Rectal smooth muscle tissue (tissue), 1 donor: ENCODE measurements around the gene KIAA0232.
"Not testable (repeated sequence)": the region's sequence is repeated elsewhere in the genome, so short reads cannot be mapped to it uniquely, and the experiment has no call there.

Source experiments
- H3K27ac ChIP-seq: one replicate; pipeline ENCODE4 v1.7.0; 2013; ENCODE audit warnings: low read depth, low read length, inconsistent platforms
- H3K27me3 ChIP-seq: one replicate; pipeline ENCODE4 v1.7.0; 2013; ENCODE audit warnings: low read length; ENCODE audit not compliant: control insufficient read depth, insufficient read depth
- H3K36me3 ChIP-seq: one replicate; pipeline ENCODE4 v1.7.0; 2013; ENCODE audit warnings: low read length; ENCODE audit not compliant: control insufficient read depth, insufficient read depth
- H3K4me1 ChIP-seq: one replicate; pipeline ENCODE4 v1.7.0; 2013; ENCODE audit warnings: low read length; ENCODE audit not compliant: control insufficient read depth, insufficient read depth
- H3K4me3 ChIP-seq: one replicate; pipeline ENCODE4 v1.7.0; 2013; ENCODE audit warnings: low read length
- H3K9ac ChIP-seq: one replicate; pipeline ENCODE4 v1.7.0; 2013; ENCODE audit warnings: low read length

Gene KIAA0232

DNA sequence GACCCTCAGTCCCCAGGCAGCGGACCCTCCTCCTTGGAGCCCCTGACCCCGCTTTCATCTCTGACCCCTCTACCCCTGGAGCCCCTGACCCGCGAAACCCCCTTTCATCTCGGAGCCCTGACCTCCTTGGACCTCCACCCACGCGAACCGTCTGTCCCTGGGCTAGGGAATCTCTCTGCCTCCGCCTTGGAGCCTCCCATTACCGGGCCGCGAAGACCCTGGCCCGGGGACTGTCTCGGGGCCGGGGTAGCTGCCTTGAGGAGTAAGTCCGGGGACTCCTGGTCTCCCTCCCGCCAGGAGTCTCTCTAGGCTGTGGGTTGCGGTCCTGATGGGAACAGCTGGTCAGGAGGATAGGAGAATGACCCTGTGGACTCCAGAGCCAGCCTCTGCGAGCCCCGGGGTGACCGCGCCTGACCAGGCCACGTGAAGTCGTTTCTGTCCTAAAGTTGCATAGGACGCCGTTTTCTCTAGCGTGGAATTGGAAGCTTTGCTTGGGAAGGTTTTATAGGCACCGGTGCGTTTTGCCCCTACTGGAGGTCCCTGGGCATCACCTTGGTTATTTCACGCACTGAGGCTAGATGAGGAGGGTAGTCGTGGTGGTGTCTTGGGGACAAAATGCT lies 127.9 kb downstream of the KIAA0232 start:
- Histone ChIP-seq H3K4me1 (peaks cover 8% of the 10 kb centered on the region), H3K36me3 (no peaks in the 10 kb centered on the region), H3K27me3 (no peaks in the 10 kb centered on the region), H3K9ac (peak overlapping the region; percentile 34), H3K27ac (no peak overlapping the region), H3K4me3 (peak overlapping the region; percentile 66)

DNA sequence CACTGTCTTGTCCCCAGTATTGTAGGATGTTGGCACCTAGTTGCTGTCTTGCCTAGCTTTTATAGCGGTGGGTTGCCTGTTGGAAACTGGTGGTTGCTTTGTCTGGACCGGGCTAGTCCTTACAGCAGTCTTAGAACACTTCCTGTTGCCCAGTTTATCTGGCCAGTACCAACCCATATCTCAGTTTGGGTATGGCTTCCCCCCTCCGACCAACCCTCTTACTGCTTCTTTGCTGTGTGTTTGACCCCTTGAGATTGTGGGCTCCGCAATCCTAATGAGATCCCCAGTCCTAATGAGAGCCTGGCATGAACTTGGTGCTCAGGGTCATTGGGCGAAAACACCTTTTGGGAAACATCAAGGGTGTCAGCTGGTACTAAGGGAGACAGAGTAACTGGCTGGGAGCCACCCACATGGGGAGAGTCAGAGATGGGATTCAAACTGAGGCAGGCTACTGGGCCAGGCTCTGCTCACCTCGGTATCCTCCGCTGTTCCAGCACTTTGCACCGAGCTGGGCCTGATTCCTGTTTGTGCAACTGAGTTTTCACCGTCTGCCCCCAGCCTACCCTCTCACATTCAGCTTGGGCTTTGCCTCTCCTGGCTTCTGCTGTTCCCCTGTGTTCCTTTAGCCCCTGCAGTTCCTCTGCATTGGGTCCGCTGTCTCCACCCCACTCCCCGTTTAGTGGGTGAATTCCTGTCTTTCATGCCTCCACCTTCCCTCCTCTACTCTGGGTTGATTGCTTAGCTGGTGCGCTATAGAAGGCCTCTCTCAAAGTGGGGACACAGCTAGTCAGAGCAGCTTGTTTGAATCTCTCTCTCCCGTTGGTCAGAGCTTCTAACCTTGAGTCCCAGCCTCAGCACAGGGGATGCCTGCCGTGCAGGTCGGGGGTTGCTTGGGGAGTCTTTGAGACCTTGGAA lies 128.7 kb downstream of the KIAA0232 start:
- Histone ChIP-seq H3K27me3 (no peaks in the 10 kb centered on the region), H3K4me1 (peaks cover 8% of the 10 kb centered on the region), H3K36me3 (no peaks in the 10 kb centered on the region), H3K9ac (no peak overlapping the region), H3K27ac (no peak overlapping the region), H3K4me3 (peak overlapping the region; percentile 66)

DNA sequence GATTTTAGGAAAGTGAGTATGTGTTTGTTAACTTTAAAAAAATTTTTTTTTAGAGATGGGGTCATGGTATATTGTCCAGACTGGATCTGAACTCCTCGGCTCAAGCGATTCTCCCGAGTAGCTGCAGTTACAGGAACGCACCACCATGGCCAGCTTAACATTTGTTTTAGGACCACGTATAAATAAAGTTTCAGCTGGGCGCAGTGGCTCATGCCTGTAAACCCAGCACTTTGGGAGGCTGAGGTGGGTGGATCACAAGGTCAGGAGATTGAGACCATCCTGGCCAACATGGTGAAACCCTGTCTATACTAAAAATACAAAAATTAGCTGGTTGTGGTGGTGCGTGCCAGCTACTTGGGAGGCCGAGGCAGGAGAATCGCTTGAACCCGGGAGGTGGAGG lies 129.4 kb downstream of the KIAA0232 start:
- not testable (repeated sequence) for H3K27me3 ChIP-seq, H3K4me3 ChIP-seq, H3K27ac ChIP-seq, H3K36me3 ChIP-seq, H3K9ac ChIP-seq
- H3K4me1 ChIP-seq, result peaks cover 12% of the 10 kb centered on the region

DNA sequence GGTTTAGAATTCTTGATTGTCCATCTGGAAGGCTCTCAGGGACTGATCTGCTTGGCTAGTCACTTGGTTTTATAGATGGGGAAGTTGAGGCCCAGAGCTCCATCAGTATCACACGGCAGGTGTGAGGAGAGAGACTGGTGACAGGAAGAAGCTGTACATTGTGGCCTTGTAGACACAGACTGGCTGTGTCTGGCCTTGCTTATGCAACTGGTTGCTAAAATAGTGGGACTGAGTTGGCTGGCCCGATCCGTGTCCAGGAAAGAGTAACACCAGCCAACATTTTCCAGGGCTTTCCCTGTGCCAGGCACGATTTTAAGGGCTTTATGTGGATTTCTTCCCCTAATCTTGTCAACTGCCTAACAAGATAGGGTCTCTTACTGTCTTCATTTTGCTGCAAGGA lies 129.9 kb downstream of the KIAA0232 start:
- no peak overlapping the region for H3K9ac ChIP-seq
- H3K4me3 ChIP-seq, result peak overlapping the region; percentile 16
- no peak overlapping the region for H3K27ac ChIP-seq
- H3K27me3 ChIP-seq, result no peaks in the 10 kb centered on the region
- H3K36me3 ChIP-seq, result no peaks in the 10 kb centered on the region
- H3K4me1 ChIP-seq, result peaks cover 17% of the 10 kb centered on the region

DNA sequence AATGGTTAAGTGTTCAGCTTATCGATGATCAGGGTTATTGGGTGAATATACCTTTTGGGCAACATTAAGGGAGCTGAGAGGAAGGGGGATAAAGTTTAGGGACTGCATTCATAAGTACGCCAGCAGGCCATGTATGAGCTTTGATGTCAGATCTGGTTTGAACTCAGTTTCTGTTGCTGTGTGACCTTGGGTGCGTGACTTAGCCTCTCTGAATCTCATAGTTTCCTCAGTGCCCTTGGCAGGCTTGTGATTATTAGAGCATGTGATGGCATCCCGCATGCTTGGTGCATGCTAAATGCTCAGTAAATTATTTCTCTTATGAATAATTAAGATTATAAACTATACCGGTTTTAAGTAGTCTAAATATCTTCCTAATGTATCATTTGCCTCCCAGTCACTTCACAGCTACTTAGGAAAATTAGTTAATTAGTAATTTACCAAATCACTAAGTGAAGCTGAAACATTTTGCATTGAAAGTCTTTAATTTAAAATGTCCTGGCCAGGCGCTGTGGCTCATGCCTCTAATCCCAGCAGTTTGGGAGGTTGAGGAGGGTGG lies 130.9 kb downstream of the KIAA0232 start:
- no peak overlapping the region for H3K27ac ChIP-seq
- H3K36me3 ChIP-seq, result no peaks in the 10 kb centered on the region
- H3K9ac ChIP-seq, result no peak overlapping the region
- no peak overlapping the region for H3K4me3 ChIP-seq
- H3K27me3 ChIP-seq, result no peaks in the 10 kb centered on the region
- peaks cover 15% of the 10 kb centered on the region for H3K4me1 ChIP-seq

DNA sequence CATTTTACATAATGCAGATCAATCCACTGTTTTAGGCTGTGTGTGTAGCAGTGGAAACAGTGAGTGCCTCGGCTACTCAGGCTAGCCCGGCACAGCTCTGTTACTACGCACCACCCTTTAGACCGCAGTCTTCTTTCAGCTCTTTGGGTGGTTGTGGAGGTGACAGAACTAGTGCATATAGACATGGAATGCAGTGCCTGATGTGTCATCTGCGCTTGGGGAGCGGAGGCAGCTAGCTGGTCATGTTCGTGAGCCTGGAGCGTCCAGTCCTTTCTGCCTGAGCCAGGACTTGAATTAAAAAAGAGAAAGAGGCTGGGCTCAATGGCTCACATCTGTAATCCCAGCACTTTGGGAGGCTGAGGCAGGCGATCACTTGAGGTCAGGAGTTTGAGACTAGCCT lies 131.9 kb downstream of the KIAA0232 start:
- Histone ChIP-seq H3K4me1 (peaks cover 9% of the 10 kb centered on the region), H3K27me3 (no peaks in the 10 kb centered on the region), H3K27ac (no peak overlapping the region), H3K4me3 (no peak overlapping the region), H3K9ac (no peak overlapping the region), H3K36me3 (no peaks in the 10 kb centered on the region)

DNA sequence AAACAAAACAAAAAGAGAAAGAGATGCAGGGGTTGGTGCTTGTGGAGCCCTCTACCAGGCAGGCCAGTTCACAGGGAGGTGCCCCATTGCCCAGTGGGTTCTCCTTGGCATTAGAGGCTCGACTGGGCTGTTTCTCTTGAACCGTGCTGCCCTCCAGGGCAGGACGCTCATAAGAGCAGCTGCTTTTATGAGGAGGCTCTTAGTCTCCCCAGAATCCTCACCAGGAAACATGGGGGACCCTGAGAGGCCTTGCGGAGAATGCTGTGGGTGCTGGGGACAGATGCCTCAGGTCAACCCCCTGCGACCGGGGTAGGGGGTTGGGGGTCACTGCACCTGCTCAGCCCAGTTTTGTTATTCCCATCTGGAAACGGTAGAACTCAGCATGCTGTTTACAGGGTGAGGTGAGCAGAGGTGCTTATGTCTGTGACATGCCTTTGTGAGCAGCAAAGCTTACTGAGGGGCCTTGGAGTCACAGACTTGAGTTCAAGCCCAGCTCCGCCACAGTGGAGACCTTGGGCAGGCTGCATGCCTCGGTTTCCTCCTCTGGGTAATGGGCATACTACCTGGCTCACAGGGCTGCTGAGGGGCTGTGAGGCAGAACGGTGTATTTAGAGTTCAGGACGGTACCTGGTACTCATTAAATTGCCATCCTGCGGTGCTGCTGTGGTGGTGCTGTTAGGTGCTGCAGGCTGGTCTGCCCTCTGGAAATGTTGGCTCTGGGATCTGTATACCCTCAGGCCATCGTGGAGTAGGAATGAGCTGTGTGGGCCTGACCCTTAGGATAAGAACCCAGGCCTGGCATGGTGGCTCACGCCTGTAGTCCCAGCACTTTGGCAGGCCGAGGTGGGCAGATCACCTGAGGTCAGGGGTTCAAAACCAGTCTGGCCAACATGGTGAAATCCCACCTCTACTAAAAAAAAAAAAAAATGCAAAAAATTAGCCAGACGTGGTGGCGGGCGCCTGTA lies 132.8 kb downstream of the KIAA0232 start:
- Histone ChIP-seq H3K27me3 (no peaks in the 10 kb centered on the region), H3K4me3 (no peak overlapping the region), H3K9ac (no peak overlapping the region), H3K4me1 (peaks cover 9% of the 10 kb centered on the region), H3K27ac (no peak overlapping the region), H3K36me3 (no peaks in the 10 kb centered on the region)

DNA sequence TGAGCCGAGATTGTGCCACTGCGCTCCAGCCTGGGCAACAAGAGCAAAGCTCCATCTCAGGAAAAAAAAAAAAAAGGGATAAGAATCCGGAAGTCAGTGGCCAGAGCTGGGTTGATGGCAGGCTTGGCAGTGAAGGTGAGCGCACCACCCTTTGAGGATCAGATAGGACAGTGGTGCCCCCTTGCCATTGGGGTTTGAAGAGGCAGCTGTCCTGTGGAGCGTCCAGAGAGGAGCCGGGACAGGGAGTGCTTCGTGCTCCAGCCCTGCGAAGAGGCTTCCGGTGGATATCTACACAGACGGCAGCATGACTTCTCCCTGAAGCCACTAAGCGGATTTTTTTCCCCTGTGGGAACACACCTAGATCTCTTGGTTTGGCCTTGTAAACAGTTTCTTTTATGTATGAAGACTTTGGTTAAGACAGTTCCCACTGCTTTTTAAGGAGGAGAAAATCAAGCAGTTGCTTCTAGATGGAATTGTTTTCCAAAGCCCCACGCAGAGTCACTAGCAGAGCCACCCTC lies 133.6 kb downstream of the KIAA0232 start:
- no peak overlapping the region for H3K27ac ChIP-seq
- H3K9ac ChIP-seq, result no peak overlapping the region
- no peaks in the 10 kb centered on the region for H3K27me3 ChIP-seq
- peaks cover 9% of the 10 kb centered on the region for H3K4me1 ChIP-seq
- H3K36me3 ChIP-seq, result no peaks in the 10 kb centered on the region
- no peak overlapping the region for H3K4me3 ChIP-seq

DNA sequence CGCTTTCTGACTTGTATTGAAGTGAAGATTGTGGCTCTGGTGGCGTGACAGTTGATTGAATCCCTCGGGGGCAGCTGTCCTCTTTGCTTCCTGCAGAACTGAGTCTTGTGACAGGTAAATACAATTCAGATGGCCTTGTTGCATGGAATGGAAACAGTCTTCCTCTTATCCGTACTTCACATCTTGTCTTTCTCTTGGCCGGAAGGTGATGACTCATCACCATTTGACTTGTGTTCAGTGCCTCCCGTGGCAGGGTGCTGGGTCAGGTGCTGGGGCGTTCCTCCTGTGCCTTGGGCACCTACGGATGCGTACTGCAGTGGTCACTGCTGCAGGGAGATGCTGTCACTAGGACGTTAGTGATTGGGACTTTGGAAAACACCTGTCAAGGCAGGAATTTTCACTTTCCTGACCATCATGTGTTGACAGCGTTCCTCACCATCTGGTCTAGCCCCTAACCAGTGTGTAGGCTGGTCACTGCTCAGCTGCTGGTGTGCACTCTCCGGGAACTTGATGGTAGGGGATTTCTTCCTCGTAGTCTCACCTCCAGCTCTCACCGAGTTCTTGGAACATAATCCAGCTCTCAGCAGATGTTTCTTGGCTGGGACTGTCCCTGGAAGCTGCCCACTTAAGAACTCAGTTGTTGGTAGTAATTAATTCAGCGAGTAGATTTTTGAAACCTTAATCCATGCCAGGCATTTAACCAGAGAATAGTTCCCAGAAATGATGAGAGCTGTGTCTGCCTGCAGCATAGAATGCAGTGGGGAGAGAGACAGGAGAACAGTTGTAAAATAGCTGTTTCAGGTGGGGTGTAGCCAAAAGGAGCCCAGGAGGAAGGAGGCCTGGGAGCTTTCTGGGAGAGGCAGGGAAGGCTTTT lies 134.3 kb downstream of the KIAA0232 start:
- Histone ChIP-seq H3K27me3 (no peaks in the 10 kb centered on the region), H3K36me3 (no peaks in the 10 kb centered on the region), H3K9ac (peak overlapping the region; percentile 14), H3K27ac (peak overlapping the region; percentile 40), H3K4me3 (peak overlapping the region; percentile 22), H3K4me1 (peaks cover 9% of the 10 kb centered on the region)

DNA sequence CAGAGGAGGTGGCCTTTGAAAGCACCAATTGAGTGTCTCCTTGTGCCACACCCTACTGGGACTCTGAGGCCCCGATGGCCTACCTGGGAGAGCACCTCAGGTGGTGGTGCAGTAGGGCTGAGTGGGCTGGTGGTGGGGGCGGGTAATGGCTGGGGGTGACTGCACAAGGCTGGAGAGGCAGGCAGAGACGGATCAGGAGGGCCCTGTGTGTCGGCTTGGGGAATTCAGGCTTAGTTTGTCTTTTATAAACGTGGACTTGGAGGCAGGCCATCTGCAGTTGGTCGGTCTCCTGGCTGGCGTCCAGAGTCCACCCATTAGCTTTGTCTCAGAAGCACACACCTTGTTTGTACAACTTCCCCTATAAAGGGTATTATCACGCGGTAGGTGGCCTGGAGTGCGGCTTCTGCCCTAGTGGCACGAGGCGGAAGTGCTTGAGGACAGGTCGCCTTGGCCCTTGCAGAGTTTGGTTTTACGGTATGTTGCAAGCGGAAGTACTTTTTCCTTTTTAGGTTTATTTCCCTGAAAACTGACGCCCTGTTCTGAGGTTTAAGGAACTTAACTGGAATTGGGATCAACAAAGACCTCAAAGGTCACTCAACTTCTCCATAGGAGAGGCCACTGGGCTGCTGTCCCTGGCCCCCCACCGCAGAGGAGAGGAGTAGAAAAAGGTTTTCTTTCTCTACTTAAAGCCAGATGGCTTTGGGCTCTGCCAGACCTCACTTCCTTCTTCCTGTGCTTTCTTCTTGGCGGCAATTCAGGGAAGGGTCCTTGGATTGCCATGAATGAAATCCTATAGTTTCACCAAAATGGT lies 135.1 kb downstream of the KIAA0232 start:
- Histone ChIP-seq H3K27ac (no peak overlapping the region), H3K27me3 (no peaks in the 10 kb centered on the region), H3K36me3 (no peaks in the 10 kb centered on the region), H3K4me1 (peaks cover 9% of the 10 kb centered on the region), H3K9ac (peak overlapping the region; percentile 14), H3K4me3 (peak overlapping the region; percentile 22)
